Pancreas (tissue), 10 donors: ENCODE data around the gene DGCR6L. TPM values are rescaled to one million over a fixed set of nuclear protein-coding genes. Genes with fewer than 3 reads are reported as not detected.
"Not testable (repeated sequence)": the region's sequence is repeated elsewhere in the genome, so short reads cannot be mapped to it uniquely, and the experiment has no call there.

Experiments
- ATAC-seq, 4 donors: fragments of 200-7000 bp; cut with Tn5 transposase; one replicate each; pipeline versions ENCODE4 v1.8.0 to v1.9.1; 2020; ENCODE audit warnings: mild to moderate bottlenecking in 4 of 4, moderate library complexity in 4 of 4
- DNase-seq, 6 donors: peaks; one replicate each; pipeline ENCODE4 v3.0.0-alpha.2; 2020
- FAIRE-seq: peaks from 2 replicates; lab custom pipeline; 2012; peaks lifted over from hg19 to GRCh38; lab: Jason Lieb, UNC
- H3K27ac ChIP-seq, 4 donors: fragments of 200-600 bp; sonication (generic); 1 replicate in 3 of 4; 2 replicates in 1 of 4; pipeline versions ENCODE4 v1.5.0 to v1.8.0; 2020
- H3K27me3 ChIP-seq, 4 donors: fragments of 200-600 bp; one replicate each; pipeline ENCODE4 v1.8.0; 2021
- H3K36me3 ChIP-seq, 3 donors: fragments of 200-600 bp; sonication (generic) in 1 of 3; one replicate each; pipeline versions ENCODE4 v1.5.0 to v1.8.0; 2020 to 2021
- H3K4me1 ChIP-seq, 3 donors: fragments of 200-600 bp; one replicate each; pipeline ENCODE4 v1.8.0; 2021
- H3K4me3 ChIP-seq, 4 donors: fragments of 200-600 bp; sonication (generic) in 2 of 4; one replicate each; pipeline versions ENCODE4 v1.5.0 to v1.8.0; 2020 to 2021
- H3K9me3 ChIP-seq, 4 donors: fragments of 200-600 bp; one replicate each; pipeline ENCODE4 v1.8.0; 2021
- CTCF ChIP-seq, 4 donors: fragments of 200-600 bp; sonication (generic) in 3 of 4; IDR thresholded peaks; one replicate each; pipeline versions ENCODE4 v1.5.0 to v1.8.0; 2021; ENCODE audit warnings: antibody characterized with exemption in 4 of 4
- WGBS, 2 donors: extraction: QIAGEN DNeasy Blood & Tissue Kit; methylation state at CpG; one replicate each; pipeline ENCODE4 v1.1.7; 2013; 5-methylcytosine and 5-hydroxymethylcytosine counted together
- intact Hi-C, 3 donors: fragments of 100-400 bp; cut with DNase I; formaldehyde crosslinking; loops; one replicate each; pipeline versions ENCODE4 v1.11.1 to v1.14.2; 2022
- polyA plus RNA-seq, 2 donors: library from polyadenylated mRNA; stranded (reverse); fragments of 200-250 nt; gene quantifications; one replicate each; pipeline ENCODE4 v1.2.3, GENCODE V29; 2013
- total RNA-seq, 6 donors: library from RNA; stranded (reverse); fragmentation: NEBNext Ultra II Directional in 4 of 6; extraction: Animal tissue kit (Norgen Biotek cat#: 25700) in 4 of 6; gene quantifications; one replicate each; pipeline versions ENCODE4 v1.2.1 to v1.2.4, GENCODE V29; 2021 to 2023
- donor health status: healthy with polysubstance abuse.
- donor health status: DM: no; HTN: no; CAD: no; lungs with moderate emphysema.
- donor health status: DM: no; HTN: no; CAD: no.
- donor health status: control.
- donor health status: control.
- donor health status: Bipolar disorder and iron deficiency.
- donor health status: DM: yes; HTN: yes; CAD: no.
- donor health status: DM: no; HTN: no; CAD: no.
- donor health status: DM: no; HTN: no; CAD: no.
- donor health status: DM: yes; HTN: yes; CAD: no.

DGCR6L gene
- total and polyA plus RNA-seq, 8 donors: 17.2 to 53.4 (median 22.2) TPM

DNA sequence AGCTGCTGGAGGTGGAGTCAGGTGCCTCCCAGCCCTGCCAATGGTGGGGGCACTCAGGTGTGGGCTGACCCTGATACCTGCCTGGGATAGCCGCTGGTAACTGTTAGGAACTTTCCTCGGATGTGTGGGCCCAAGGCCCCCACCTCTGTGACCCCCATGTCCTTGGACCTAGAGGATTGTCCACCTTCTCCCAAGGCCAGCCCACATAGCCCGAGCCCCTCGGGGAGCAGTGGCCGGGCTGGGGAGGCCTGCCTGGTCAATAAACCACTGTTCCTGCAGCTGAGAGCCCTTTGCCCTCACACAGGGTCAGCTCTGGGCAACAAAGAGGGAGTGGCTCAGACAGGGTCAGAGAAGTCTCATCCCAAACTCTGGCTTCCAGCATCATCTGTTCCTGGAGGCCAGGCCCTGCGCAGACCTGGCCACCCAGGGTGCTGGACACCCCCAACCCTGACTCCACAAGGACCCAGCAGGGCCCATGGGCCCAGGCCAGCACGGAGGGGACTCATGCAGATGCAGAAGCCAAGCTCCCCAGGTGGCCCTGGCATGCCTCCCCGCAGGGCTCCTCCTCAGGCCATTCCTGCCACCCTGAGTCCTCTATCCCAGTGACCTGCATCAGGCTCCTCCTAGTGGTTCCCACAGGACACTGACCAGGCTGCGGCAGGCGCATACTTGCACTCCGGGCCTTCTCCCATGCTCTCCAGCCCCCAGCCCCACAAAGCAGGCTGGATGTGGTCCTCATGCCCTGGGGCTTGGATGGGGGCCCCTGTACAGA, 6.4 kb downstream of the DGCR6L start:
- peak in 2 of 4 donors; percentile 31 to 36 for ATAC-seq
- peak in 2 of 6 donors; percentile 8 to 48 for DNase-seq
- FAIRE-seq, H3K27me3 ChIP-seq, H3K9me3 ChIP-seq, H3K4me1 ChIP-seq, H3K4me3 ChIP-seq, H3K27ac ChIP-seq, intact Hi-C loops, H3K36me3 ChIP-seq: not testable (repeated sequence)
- WGBS, 2 donors: 83 to 87% methylated on average over 9 to 10 of the region's 11 CpGs

GRCh38 chr22:20312396-20313191, 7.3 kb downstream of the DGCR6L start:
- Histone ChIP-seq H3K27ac (no peak overlapping the region), H3K27me3 (no peaks in the 10 kb centered on the region), H3K9me3 (no peaks in the 10 kb centered on the region), H3K4me3 (no peak overlapping the region), H3K36me3 (no peaks in the 10 kb centered on the region), H3K4me1 (peaks cover 0 to under 1% (median 0%) of the 10 kb centered on the region in 3 donors)
- ATAC-seq (no peak), FAIRE-seq (no peak), DNase-seq (peak in 2 of 6 donors; percentile 4 to 7)
- intact Hi-C loops: no loop called here
- TF ChIP-seq CTCF (IDR thresholded peaks at IDR 0.05): no peak
- 89 to 92% methylated on average over 14 of the region's 14 CpGs for WGBS, 2 donors

DNA sequence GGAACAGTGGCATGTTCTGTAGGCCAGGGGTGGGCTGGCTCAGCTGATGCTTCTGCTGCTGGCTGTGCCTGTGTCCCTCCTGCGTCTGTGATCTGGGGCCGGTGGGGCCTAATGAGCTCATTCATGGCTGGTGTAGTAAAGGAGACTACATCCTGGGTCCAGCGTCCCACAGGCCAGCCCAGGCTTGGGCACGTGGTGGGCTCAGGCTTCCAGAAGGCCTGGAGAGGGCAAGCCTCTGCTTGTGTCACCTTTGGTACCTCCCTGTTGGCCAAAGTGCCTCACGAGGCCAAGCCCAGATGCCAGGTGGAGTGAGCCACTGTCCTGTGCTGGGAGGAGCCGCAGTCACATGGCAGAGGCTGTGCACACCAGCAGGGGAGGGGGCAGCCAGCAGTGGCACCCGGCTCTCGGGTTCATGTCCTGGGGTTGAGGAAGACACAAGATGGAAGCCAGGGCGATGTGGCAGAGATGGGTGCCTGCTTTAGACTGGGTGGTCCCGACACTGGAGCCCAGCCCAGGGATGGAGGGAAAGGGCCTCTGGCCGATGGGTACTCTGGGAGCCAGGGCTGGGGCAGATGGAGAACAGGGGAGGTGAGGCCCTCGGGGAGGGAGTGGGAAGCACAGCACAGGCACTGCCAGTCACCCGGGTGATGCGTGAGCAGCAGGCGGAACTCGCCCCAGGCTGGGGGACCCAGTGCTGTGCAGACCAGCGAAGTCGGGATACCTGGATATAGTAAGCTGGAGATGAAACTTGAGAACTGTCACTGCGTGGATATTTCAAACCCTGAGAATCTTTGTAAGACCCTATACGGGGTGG, 8.4 kb downstream of the DGCR6L start:
- FAIRE-seq, intact Hi-C loops, H3K4me3 ChIP-seq, H3K36me3 ChIP-seq, H3K27me3 ChIP-seq, H3K4me1 ChIP-seq, H3K27ac ChIP-seq, H3K9me3 ChIP-seq, ATAC-seq: not testable (repeated sequence)
- DNase-seq: peak in 2 of 6 donors; percentile 8
- 80% methylated on average over 17 to 18 of the region's 20 CpGs for WGBS, 2 donors

DNA sequence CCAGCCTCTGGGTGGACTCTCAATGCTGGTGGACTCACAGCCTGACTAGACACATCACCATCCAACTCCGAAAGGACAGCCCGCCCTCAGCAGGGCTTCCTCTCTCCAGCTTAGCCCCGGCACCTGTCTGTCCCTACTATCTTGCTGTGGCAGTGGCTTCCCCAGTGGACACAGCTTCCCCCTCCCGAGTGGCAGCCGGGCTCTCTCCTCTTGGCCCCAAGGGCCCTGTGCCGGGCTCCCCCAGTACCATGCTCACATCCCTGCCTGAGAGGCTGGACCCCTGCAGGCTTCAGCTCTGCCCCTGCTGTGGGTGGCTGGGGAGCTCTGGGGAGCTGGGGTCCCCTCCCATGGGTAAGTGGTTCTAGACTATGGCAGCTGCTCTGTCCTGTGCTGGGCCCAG, 9.1 kb downstream of the DGCR6L start:
- H3K9me3 ChIP-seq, H3K27ac ChIP-seq, H3K4me3 ChIP-seq, H3K4me1 ChIP-seq, intact Hi-C loops, H3K36me3 ChIP-seq, FAIRE-seq, H3K27me3 ChIP-seq: not testable (repeated sequence)
- ATAC-seq (peak in 1 of 4 donors; percentile 5), DNase-seq (peak in 1 of 6 donors; percentile 60)
- WGBS, 2 donors: 77 to 89% methylated on average over 6 of the region's 6 CpGs

DNA sequence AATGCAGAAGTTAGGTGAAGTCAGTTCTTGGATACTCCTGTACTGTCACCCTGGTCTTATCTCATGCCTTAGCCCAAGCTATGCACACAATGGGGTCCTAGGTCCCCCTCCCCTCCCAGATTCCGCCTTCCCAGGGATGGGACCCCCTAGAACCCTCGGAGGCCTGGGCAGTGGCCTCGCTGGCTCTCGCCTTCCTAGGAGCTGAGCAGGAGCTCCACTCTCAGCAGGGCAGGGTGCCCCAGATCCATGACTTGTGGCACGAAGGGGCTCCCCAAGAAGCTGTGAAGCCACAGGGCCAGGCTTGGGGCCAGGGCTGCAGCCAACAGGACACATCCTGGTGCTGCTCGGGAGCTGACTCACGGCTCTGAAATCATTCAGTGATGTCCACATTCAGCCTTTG, 9.7 kb downstream of the DGCR6L start:
- H3K4me3 ChIP-seq, DNase-seq, FAIRE-seq, H3K27me3 ChIP-seq, H3K36me3 ChIP-seq, H3K4me1 ChIP-seq, H3K27ac ChIP-seq, intact Hi-C loops, ATAC-seq, H3K9me3 ChIP-seq: not testable (repeated sequence)
- 50 to 63% methylated on average over 1 to 6 of the region's 7 CpGs for WGBS, 2 donors

GRCh38 chr22:20308806-20309650, 10.8 kb downstream of the DGCR6L start:
- 81 to 86% methylated on average over 22 of the region's 22 CpGs for WGBS, 2 donors
- FAIRE-seq, H3K36me3 ChIP-seq, intact Hi-C loops, H3K27me3 ChIP-seq, H3K27ac ChIP-seq, H3K4me1 ChIP-seq, H3K9me3 ChIP-seq, H3K4me3 ChIP-seq, ATAC-seq: not testable (repeated sequence)
- peak in 1 of 6 donors; percentile 5 for DNase-seq

DNA sequence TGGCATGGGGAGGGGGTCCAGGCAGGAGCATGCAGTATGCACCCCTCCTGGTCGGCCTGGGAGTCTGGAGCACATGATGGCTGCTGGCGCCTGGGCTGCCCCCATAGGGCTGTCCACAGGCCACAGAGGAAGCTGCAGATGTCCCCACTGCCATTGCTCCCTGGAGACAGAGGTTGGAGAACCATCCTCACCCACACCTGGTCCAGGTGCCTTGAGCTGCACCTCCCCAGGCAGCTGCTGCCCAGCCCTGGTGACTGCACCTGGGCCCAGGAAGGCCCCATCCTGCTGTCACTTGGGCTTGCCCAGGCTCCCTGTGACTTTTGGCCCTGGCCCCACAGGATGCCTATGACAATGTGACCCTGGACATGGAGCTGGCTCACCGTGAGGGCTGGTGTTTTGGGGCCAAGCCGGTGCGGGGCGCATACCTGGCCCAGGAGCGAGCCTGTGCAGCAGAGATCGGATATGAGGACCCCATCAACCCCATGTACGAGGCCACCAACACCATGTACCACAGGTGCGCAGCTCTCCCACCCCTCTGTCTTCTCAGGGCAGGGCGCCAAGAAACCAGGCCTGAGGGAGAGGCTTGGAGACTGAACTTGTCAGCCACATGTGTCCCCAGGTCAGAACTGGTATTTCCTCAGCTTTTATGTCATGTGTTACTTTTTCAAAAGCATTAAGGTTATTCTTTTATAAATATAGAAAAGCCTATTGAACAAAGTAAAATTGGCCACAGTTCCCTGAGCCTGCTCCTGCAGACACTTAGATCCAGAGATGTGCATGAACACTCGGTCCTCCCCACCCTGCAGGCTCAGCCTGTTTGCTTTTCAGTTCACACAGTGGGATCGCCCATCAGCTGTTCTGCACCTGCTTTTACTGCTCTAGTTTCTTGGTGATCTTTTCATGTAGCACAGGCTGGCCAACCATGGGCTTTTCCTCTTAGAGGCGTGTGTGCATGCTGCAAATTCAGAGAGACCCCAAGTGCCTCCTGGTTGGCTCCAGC, 12.1 kb downstream of the DGCR6L start:
- H3K36me3 ChIP-seq, intact Hi-C loops, FAIRE-seq, ATAC-seq, H3K9me3 ChIP-seq, H3K27ac ChIP-seq, H3K4me1 ChIP-seq, H3K4me3 ChIP-seq, H3K27me3 ChIP-seq: not testable (repeated sequence)
- WGBS, 2 donors: 68 to 77% methylated on average over 14 of the region's 14 CpGs
- peak in 2 of 6 donors; percentile 32 to 63 for DNase-seq

DNA sequence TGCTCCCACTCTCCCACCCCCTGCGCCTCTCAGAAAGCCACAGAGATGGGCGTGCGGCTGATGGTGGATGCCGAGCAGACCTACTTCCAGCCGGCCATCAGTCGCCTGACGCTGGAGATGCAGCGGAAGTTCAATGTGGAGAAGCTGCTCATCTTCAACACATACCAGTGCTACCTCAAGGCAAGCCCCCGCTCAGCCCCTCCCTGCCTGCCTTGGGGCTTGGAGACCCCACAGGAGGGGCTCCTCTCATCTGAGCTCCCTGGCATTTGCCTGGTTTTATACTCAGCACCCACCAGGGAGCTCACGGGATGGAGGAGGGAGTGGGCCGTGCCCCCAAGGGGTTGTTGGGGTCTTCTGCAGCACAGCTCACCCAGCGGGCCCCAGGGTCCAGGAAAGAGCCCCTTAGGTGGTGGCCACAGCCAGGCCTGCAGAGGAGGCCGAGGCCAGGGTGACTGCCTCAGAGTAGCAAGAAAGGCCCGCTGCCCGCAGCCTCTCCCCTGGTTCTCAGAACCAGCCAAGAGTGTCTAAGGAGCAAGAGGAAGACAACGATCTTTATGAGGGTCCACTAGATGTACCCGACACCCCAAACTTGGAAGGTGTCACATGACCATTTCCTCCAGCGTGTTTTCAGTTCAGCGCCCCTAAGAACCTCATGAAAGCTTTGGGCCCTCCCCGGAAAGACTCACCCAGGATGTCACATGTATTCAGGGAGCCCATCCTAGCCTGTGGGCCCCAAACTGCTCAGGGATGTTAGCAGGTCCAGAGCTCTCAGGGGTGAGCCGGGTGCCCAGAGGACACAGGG, 13.0 kb downstream of the DGCR6L start:
- H3K4me3 ChIP-seq, H3K27ac ChIP-seq, intact Hi-C loops, H3K9me3 ChIP-seq, FAIRE-seq, H3K27me3 ChIP-seq, ATAC-seq, H3K36me3 ChIP-seq, H3K4me1 ChIP-seq: not testable (repeated sequence)
- 73 to 75% methylated on average over 19 to 20 of the region's 21 CpGs for WGBS, 2 donors
- DNase-seq: peak in 2 of 6 donors; percentile 26 to 30
